GM12873 (cell line): ENCODE results near the gene MS4A6A.

ENCODE experiments used
- TF ChIP-seq, protein P1 (sequence below): IDR thresholded peaks from 2 replicates; pipeline ENCODE4 v1.5.1; 2012; ENCODE audit warnings: low read depth, mild to moderate bottlenecking, moderate library complexity, low read length, control low read depth; ENCODE audit not compliant: insufficient read depth; ENCODE audit errors: missing control alignments

The MS4A6A gene

DNA sequence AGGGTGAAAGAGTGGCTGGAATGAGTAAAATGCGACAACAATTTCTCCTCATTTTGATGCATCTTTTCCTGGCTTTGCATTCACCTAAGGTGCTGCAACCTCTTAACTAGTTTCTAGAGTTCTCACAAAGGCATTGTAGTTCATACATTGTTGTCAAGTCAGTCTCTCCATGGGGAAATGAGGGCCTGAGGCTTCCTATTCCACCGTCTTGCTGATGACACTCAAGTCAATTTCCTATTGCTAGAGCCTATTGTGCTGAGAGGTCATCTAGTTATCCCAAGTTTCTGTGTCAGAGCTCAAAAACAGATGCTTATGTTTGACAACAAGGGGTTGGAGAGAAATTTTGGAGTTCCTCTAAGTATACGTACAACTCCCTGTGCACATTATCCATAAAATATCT, 11.6 kb upstream of the MS4A6A start:
- TF ChIP-seq, protein P1, sequence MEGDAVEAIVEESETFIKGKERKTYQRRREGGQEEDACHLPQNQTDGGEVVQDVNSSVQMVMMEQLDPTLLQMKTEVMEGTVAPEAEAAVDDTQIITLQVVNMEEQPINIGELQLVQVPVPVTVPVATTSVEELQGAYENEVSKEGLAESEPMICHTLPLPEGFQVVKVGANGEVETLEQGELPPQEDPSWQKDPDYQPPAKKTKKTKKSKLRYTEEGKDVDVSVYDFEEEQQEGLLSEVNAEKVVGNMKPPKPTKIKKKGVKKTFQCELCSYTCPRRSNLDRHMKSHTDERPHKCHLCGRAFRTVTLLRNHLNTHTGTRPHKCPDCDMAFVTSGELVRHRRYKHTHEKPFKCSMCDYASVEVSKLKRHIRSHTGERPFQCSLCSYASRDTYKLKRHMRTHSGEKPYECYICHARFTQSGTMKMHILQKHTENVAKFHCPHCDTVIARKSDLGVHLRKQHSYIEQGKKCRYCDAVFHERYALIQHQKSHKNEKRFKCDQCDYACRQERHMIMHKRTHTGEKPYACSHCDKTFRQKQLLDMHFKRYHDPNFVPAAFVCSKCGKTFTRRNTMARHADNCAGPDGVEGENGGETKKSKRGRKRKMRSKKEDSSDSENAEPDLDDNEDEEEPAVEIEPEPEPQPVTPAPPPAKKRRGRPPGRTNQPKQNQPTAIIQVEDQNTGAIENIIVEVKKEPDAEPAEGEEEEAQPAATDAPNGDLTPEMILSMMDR = no peak

- TF ChIP-seq, protein P1 = peak; percentile 96
These were observed 11.0 kb upstream of the MS4A6A start for GRCh38 chr11:60193687-60194433.

DNA sequence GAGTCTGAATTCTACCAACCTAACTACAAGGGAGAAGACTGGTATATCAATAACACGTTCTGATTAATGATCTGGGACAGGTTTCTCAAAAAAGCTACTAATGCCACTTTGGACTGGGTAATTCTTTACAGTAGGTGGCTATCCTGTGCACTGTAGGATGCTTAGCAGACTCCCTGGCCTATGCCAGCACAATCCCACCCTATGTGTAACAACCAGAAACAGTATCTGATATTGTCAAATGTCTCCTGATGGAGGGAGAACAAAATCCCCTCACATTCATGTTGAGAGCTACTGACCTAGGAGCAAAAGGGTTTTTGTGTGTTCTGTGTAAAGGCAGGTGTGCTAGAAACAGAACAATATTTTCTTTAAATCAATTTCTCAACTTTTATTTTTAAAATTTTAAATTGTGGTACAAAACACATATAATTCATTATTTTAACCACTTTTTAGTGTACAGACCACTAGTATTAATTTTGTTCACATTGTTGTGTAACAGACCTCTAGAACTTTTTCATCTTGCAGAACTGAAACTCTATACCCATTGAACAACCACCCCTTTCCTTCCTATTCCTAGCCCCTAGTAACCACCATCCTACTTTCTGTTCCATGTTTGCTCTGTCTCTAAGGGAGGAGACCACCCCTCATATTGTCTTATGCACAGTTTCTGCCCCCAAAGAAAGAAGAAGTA, 2.1 kb upstream of the MS4A6A start:
- TF ChIP-seq, protein P1 = no peak

GRCh38 chr11:60183591-60184205, 815 bp upstream of the MS4A6A start:
- TF ChIP-seq, protein P1 = no peak

GRCh38 chr11:60175860-60176275, 7.0 kb downstream of the MS4A6A start:
- TF ChIP-seq, protein P1 = no peak

- TF ChIP-seq, protein P1 = no peak
These were observed 10.9 kb downstream of the MS4A6A start for GRCh38 chr11:60172011-60172410.

GRCh38 chr11:60170566-60170965, 12.3 kb downstream of the MS4A6A start:
- TF ChIP-seq, protein P1 = no peak
